Measurements from ENCODE around the gene KCNN1.

- TF ChIP-seq CTCF (IDR thresholded peaks at IDR 0.05) (no peak), POLR2A (IDR thresholded peaks at IDR 0.05) (no peak)
Measured at GRCh38 chr19:17946965-17947784, 19.7 kb upstream of the KCNN1 start.
